Effector memory CD8-positive, alpha-beta T cell (primary cell): Measurements from ENCODE around the gene RASSF3.
"Not testable (repeated sequence)": the region's sequence is repeated elsewhere in the genome, so short reads cannot be mapped to it uniquely, and the experiment has no call there.

Source experiments
- ATAC-seq: fragments of 150-1000 bp; cut with Tn5 transposase; replicated peaks from 2 replicates; pipeline ENCODE4 v1.10.0; 2021; ENCODE audit warnings: mild to moderate bottlenecking, moderate library complexity
- DNase-seq, 3 experiments: peaks; one replicate each; pipeline ENCODE4 v3.0.0; 2021
- H3K27ac Mint-ChIP-seq, 2 donors: one replicate each; pipeline ENCODE4 v1.8.0; 2022; ENCODE audit warnings: mild to moderate bottlenecking in 2 of 2, mixed read lengths in 2 of 2, moderate library complexity in 2 of 2
- H3K27me3 Mint-ChIP-seq, 2 donors: one replicate each; pipeline ENCODE4 v1.8.0; 2022; ENCODE audit warnings: mixed read lengths in 2 of 2
- H3K36me3 Mint-ChIP-seq: one replicate; pipeline ENCODE4 v1.8.0; 2022; ENCODE audit warnings: mild to moderate bottlenecking, moderate library complexity, mixed read lengths; ENCODE audit not compliant: insufficient read depth
- H3K4me1 Mint-ChIP-seq, 2 donors: one replicate each; pipeline ENCODE4 v1.8.0; 2022; ENCODE audit warnings: low read depth in 2 of 2, mixed read lengths in 2 of 2
- H3K4me3 Mint-ChIP-seq, 2 donors: one replicate each; pipeline ENCODE4 v1.8.0; 2022; ENCODE audit warnings: mild to moderate bottlenecking in 2 of 2, mixed read lengths in 2 of 2, moderate library complexity in 2 of 2
- H3K9me3 Mint-ChIP-seq, 2 donors: one replicate each; pipeline ENCODE4 v1.8.0; 2022; ENCODE audit warnings: mixed read lengths in 2 of 2

The RASSF3 gene

DNA sequence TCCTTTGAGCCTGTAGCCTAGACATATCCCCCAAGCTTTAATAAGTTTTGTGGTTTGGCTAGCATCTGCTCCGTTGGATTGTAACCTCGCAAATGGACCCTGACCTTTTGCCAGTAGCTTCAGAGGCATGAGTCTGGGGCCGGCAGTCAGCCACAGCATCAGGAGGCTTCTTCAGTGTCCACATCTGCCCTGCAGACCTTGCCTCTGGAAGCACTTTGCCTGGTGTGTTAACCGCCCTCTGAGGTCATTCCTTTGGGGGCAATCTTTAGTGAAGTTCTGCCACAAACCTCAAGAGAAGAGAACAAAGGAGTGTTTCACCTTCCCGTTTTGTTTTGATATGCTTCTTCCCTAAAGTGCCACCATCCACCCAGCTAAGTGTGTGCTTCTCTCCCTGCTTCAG lies 77.5 kb downstream of the RASSF3 start:
- H3K4me3 Mint-ChIP-seq = no peak overlapping the region
- ATAC-seq (no peak), DNase-seq (no peak)
- H3K27ac Mint-ChIP-seq = peak overlapping the region; percentile 75 to 91
- H3K27me3 Mint-ChIP-seq = no peaks in the 10 kb centered on the region
- H3K4me1 Mint-ChIP-seq = peaks cover 45 to 57% of the 10 kb centered on the region in 2 donors
- H3K36me3 Mint-ChIP-seq = peaks cover 84% of the 10 kb centered on the region
- no peaks in the 10 kb centered on the region for H3K9me3 Mint-ChIP-seq

DNA sequence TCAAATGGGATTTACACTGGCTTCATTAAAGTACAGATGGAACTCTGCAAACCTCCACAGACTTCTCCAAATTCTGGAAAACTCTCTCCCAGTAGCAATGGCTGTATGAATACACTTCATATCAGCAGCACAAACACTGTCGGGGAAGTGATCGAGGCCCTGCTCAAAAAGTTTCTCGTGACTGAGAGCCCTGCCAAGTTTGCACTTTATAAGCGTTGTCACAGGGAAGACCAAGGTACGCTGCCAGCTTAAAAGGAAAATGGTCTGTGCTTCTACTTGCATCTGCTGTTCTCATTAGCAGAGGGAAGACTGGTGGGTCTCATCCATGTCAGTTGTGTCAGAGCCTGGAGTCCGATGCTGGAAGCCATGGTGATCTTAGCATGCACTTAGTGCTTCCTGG lies 77.9 kb downstream of the RASSF3 start:
- Mint-ChIP-seq H3K36me3 (peaks cover 84% of the 10 kb centered on the region), H3K4me1 (peaks cover 41 to 53% of the 10 kb centered on the region in 2 donors), H3K9me3 (no peaks in the 10 kb centered on the region), H3K27ac (peak overlapping the region; percentile 75 to 91), H3K27me3 (no peaks in the 10 kb centered on the region), H3K4me3 (no peak overlapping the region)
- ATAC-seq (no peak), DNase-seq (no peak)

DNA sequence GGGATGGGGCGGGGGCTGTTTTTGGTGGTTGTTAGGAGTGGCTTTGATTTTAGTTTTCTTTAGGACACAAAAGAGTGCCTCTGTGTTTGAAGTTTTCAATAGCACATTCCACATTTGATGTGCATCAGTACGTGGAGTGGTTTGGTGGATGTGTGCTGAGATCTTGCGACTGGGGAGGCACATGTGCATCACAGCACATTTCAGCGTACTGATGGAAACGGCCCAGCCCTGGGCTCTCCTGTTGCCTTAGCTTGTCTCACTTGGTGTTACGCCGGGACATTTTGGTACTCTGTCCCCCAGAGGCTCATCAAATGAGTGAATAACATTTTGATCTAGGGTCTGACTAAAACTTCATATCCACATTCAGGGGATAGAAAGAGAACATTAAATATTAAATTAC lies 78.4 kb downstream of the RASSF3 start:
- peak overlapping the region; percentile 75 to 91 for H3K27ac Mint-ChIP-seq
- ATAC-seq (no peak), DNase-seq (no peak)
- no peaks in the 10 kb centered on the region for H3K27me3 Mint-ChIP-seq
- H3K9me3 Mint-ChIP-seq = no peaks in the 10 kb centered on the region
- peaks cover 38 to 49% of the 10 kb centered on the region in 2 donors for H3K4me1 Mint-ChIP-seq
- H3K36me3 Mint-ChIP-seq = peaks cover 85% of the 10 kb centered on the region
- no peak overlapping the region for H3K4me3 Mint-ChIP-seq

DNA sequence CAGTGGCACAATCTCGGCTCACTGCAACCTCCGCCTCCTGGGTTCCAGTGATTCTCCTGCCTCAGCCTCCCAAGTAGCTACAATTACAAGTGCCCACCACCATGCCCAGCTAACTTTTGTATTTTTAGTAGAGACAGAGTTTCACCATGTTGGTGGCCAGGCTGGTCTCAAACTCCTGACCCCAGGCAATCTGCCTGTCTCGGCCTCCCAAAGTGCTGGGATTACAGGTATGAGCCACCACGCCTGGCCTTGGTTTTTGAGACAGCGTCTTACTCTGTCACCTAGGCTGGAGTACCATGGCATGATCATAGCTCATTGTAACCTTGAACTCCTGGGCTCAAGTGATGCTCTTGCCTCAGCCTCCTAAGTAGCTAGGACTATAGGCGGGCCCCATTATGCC lies 79.9 kb downstream of the RASSF3 start:
- H3K4me3 Mint-ChIP-seq, DNase-seq, H3K27me3 Mint-ChIP-seq, ATAC-seq, H3K9me3 Mint-ChIP-seq: not testable (repeated sequence)
- Mint-ChIP-seq H3K4me1 (peaks cover 40 to 49% of the 10 kb centered on the region in 2 donors), H3K27ac (peak overlapping the region in 1 of 2 donors; percentile 41), H3K36me3 (peaks cover 81% of the 10 kb centered on the region)

DNA sequence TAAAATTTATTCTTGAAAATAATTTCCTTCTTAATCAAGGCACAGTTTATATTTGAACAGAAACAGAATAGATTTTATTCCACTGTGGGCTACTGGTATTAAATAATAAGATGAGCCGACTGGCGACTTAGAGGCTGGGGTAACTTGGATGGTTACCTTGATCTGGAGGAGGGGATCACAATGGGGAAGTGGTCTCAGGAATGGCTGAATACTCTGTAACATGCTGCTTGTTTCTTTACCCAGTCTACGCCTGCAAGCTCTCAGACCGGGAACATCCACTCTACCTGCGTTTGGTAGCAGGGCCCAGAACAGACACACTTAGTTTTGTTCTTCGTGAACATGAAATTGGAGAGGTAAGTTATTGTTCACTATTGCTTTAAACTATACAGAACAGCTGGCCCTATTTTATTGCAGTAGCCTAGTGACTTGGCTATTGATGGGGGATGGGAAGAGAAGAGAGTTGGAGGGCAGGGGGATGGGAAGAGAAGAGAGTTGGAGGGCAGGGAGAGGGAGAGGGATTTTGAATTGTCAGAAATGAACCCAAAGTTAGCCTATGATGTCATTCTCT lies 81.0 kb downstream of the RASSF3 start:
- Mint-ChIP-seq H3K4me3 (no peak overlapping the region), H3K4me1 (peaks cover 35 to 51% of the 10 kb centered on the region in 2 donors), H3K36me3 (peaks cover 81% of the 10 kb centered on the region)

DNA sequence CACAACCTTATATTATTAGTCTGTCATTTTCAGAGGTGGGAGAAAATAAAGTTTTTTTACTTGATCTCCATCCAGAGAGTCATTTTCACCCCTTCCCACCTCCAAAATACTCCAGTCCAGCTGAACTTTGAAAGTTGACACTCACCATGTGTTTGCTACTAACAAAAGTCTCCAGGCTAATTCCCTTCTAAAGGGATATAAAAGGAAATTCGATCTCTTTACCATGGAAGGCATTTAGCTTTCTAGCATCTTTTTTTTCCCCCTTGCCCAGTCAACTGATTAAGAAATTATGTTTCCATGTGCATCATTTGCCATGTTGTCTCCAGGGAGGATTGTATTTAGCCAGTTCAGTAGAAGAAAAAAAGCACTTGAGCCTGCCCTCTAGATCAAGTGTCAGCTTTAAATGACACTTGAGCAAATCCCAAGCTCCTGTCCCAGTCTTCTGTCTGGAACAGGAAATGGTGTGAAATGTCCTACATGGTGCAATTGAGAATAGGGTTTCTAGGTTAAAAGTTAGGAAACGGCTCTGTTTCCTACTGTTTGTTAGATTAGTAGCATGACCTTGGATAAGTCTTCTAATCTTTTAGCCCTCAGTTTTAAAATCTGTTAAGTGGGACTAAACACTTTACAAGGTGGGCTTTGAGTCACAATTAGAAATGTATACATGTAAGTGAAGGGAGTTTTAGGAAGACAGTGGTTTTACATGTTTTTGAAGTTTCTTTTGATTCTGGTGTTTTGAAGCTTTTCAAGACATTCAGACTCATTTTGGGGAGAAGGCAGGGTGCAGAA lies 81.7 kb downstream of the RASSF3 start:
- ATAC-seq = no peak
- no peak for DNase-seq
- no peak overlapping the region for H3K4me3 Mint-ChIP-seq
- peaks cover 36 to 58% of the 10 kb centered on the region in 2 donors for H3K4me1 Mint-ChIP-seq
- peaks cover 81% of the 10 kb centered on the region for H3K36me3 Mint-ChIP-seq
- H3K27me3 Mint-ChIP-seq = no peaks in the 10 kb centered on the region
- peak overlapping the region; percentile 50 to 75 for H3K27ac Mint-ChIP-seq
- H3K9me3 Mint-ChIP-seq = no peaks in the 10 kb centered on the region

More for the DNA sequence above, 81.0 kb downstream of the RASSF3 start:
- peak overlapping the region; percentile 50 to 75 for H3K27ac Mint-ChIP-seq
- H3K9me3 Mint-ChIP-seq = no peaks in the 10 kb centered on the region
- DNase-seq (no peak), ATAC-seq (no peak)
- H3K27me3 Mint-ChIP-seq = no peaks in the 10 kb centered on the region

DNA sequence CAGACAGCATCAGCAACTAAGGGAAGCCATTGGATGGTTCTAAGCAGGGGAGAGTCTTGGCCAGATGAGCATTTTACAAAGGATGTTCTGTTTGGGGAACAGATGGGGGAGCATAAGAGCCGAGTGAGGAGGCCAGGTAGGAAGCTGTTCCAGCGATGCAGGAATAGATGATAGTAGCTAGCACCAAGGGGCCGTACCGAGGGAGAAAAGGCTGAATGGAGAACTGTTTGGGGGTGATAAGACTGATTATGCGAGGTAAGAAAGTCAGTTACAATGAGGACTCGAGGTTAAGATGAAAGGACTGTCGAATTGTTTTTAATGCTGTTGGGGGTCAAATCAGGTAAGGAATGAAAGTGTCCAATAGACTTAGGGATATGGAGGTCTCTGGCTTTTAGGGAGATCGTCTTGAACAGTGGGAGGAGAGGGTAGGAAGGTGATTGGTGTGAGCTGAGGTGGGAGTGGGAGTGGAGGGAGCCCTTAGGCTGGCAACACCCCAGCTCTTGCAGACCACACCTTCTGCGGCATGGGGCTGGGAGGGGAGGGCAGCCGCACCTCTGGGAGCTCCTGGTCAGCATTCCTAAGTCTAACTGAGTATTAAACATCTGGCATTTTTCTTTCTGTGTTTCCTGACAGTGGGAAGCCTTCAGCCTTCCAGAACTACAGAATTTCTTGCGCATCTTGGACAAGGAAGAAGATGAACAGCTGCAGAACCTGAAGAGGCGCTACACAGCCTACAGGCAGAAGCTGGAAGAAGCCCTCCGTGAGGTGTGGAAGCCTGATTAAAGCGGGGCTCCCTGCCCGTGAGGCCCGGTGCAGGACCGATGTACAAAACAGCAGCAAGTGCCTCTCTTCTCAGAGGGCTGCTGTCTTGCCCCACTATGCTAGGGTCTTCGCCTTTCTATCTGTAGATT lies 84.1 kb downstream of the RASSF3 start:
- DNase-seq (no peak), ATAC-seq (no peak)
- H3K4me3 Mint-ChIP-seq = no peak overlapping the region
- H3K36me3 Mint-ChIP-seq = peaks cover 71% of the 10 kb centered on the region
- peak overlapping the region; percentile 69 to 84 for H3K27ac Mint-ChIP-seq
- peaks cover 34 to 48% of the 10 kb centered on the region in 2 donors for H3K4me1 Mint-ChIP-seq
- no peaks in the 10 kb centered on the region for H3K9me3 Mint-ChIP-seq
- no peaks in the 10 kb centered on the region for H3K27me3 Mint-ChIP-seq

DNA sequence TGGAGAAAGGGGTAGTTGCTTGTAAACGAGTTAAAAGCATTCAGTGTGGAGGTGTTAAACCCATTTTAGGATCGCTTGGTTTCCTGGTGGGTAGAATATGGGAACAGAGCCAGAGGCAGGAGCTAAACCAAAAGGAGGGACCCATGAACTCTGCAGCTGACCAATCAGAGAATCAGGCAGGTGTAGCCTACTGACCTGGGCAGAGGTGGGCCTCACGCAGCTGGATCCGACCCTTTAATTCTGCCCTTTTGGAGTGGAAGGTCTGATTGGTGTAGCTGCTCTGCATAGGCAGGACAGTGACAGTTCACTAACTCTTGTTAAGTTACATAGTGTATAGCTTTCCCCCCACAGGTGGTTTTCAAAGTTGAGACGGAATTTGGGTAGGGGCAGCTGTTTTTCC lies 85.3 kb downstream of the RASSF3 start:
- Mint-ChIP-seq H3K36me3 (peaks cover 63% of the 10 kb centered on the region), H3K4me1 (peaks cover 35 to 49% of the 10 kb centered on the region in 2 donors), H3K9me3 (no peaks in the 10 kb centered on the region), H3K27me3 (no peaks in the 10 kb centered on the region), H3K27ac (peak overlapping the region; percentile 69 to 84), H3K4me3 (no peak overlapping the region)
- DNase-seq (no peak), ATAC-seq (no peak)

DNA sequence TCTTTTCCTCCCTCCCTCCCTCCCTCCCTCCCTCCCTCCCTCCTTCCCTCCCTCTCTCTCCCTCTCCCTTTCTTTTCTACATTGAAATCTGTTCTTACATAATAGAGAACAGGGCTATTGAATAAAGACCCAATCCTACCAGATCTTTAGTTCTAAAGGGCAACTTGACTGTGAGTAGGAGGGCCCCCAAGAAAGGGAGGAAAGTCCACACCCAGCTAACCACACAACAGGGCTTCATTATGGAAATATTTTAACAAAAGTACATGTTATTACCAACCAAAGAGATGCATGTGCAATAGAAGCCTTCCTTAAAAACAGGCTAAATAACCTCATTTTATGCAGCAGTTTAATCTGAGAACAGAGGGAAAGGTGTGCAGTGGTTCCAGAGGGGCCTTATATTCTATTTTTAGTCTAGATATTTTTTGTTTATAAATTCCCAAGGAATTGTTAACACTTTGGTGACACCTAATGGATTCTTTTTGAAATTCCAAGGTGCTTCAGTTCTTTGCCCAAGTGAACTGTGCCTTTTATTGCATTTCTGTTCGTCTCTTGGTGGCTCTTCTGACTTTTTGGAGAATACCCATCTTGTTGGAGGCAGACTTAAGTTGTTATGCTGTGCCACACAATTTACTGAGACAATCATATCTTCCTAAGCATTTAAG lies 85.9 kb downstream of the RASSF3 start:
- peaks cover 62% of the 10 kb centered on the region for H3K36me3 Mint-ChIP-seq
- no peaks in the 10 kb centered on the region for H3K9me3 Mint-ChIP-seq
- H3K27me3 Mint-ChIP-seq = no peaks in the 10 kb centered on the region
- DNase-seq (no peak), ATAC-seq (no peak)
- H3K4me3 Mint-ChIP-seq = no peak overlapping the region
- peak overlapping the region in 1 of 2 donors; percentile 84 for H3K27ac Mint-ChIP-seq
- peaks cover 41 to 55% of the 10 kb centered on the region in 2 donors for H3K4me1 Mint-ChIP-seq

DNA sequence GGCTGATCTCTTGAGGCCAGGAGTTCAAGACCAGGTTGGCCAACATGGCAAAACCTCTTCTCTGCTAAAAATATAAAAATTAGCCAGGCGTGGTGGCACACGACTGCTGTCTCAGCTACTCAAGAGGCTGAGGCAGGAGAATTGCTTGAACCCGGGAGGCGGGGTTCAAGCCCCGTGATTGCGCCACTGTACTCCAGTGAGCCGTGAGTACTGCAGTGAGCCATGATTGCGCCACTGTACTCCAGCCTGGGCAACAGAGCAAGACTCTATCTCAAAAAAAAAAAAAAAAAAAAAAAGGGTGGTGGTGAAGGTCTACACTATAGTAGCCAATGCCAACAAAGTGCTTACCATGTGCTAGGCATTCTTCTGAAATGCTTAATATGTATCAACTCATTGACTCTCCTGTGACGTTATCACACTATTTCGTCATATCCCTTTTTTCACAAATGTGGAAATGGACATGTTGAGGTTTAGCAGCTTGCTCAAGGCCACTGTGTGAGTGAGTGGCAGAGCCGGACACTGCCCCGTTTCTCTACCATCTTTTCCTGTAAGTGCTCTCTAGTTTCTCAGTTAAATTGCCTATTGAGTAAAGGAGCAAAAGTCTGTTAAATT lies 89.3 kb downstream of the RASSF3 start:
- H3K27me3 Mint-ChIP-seq = no peaks in the 10 kb centered on the region
- peak overlapping the region; percentile 84 to 91 for H3K27ac Mint-ChIP-seq
- H3K4me3 Mint-ChIP-seq = no peak overlapping the region

DNA sequence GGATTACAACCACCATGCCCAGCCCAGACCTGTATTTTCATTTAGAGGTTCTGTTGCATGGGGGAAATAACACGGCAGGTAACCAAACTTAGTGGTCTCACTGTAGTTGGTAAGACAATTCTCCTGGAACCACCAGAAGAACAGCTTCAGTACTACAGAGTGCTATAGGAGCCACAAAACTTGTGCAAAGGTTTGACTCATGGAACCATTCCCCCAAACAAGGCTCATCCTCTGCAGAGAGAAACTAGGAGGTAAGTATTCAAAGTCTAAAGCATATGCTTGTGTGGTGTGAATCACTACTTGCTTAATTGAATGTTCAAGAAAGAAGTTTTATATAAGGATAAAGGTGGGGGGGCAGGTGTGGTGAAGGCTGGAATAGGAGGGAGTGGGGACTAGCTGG lies 90.2 kb downstream of the RASSF3 start:
- peak overlapping the region in 1 of 2 donors; percentile 58 for H3K4me3 Mint-ChIP-seq
- H3K4me1 Mint-ChIP-seq = peaks cover 20 to 35% of the 10 kb centered on the region in 2 donors
- H3K36me3 Mint-ChIP-seq = peaks cover 31% of the 10 kb centered on the region
- peak overlapping the region; percentile 84 to 91 for H3K27ac Mint-ChIP-seq
- no peaks in the 10 kb centered on the region for H3K27me3 Mint-ChIP-seq
- ATAC-seq = no peak
- DNase-seq = no peak
- no peaks in the 10 kb centered on the region for H3K9me3 Mint-ChIP-seq

More for the DNA sequence above, 89.3 kb downstream of the RASSF3 start:
- no peaks in the 10 kb centered on the region for H3K9me3 Mint-ChIP-seq
- H3K36me3 Mint-ChIP-seq = peaks cover 40% of the 10 kb centered on the region
- DNase-seq (no peak), ATAC-seq (no peak)
- H3K4me1 Mint-ChIP-seq = peaks cover 26 to 43% of the 10 kb centered on the region in 2 donors

DNA sequence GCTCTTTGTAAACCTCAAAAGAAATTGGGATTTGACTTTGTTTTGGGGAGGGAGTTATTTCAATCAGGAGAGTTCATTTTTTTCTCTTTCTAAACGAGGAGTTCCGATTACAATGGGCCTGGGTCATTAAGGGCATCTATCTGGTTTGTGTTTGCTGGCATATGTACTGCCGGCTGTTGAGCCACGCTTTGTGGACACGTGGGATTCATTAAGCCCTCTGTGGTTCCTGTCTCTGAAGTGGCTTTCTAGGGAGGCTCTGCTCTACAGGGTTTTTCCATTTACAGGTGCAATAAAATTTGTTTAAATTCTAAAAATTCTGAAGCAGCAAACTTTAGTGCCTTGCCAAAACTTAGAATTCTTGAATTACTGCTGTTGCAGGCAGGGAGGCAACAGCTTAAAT lies 91.0 kb downstream of the RASSF3 start:
- Mint-ChIP-seq H3K27me3 (no peaks in the 10 kb centered on the region), H3K4me1 (peaks cover 18 to 30% of the 10 kb centered on the region in 2 donors), H3K27ac (peak overlapping the region; percentile 84 to 91), H3K9me3 (no peaks in the 10 kb centered on the region), H3K4me3 (peak overlapping the region; percentile 18 to 58), H3K36me3 (peaks cover 23% of the 10 kb centered on the region)
- DNase-seq (no peak), ATAC-seq (no peak)
